Prostate gland (tissue), 2 donors: ENCODE data around the gene FAF1.

Experiments used
- CTCF ChIP-seq, 4 experiments: fragments of 200-600 bp in 2 of 4; fragments of 450-650 bp in 2 of 4; sonication (generic) in 2 of 4; IDR thresholded peaks; 1 replicate in 3 of 4; 2 replicates in 1 of 4; pipeline ENCODE4 v1.5.1; 2016 to 2019; ENCODE audit warnings: antibody characterized with exemption in 4 of 4, mild to moderate bottlenecking in 2 of 4, moderate library complexity in 2 of 4
- POLR2AphosphoS5 ChIP-seq: sonication (generic); formaldehyde crosslinking; IDR thresholded peaks from one replicate; pipeline ENCODE4 v1.6.1; 2017; ENCODE audit warnings: antibody characterized with exemption

GRCh38 chr1:50829014-50829958 is 130.8 kb downstream of the FAF1 start:
- TF ChIP-seq POLR2AphosphoS5 (no peak), CTCF (IDR thresholded peaks at IDR 0.05) (no peak)
